HG03457 (cell line): Measurements from ENCODE around the gene RYR1.
"Not testable (repeated sequence)": the region's sequence is repeated elsewhere in the genome, so short reads cannot be mapped to it uniquely, and the experiment has no call there.

Source experiments
- ATAC-seq: cut with Tn5 transposase; IDR thresholded peaks from one replicate; pipeline ENCODE4 v1.9.1; 2021; ENCODE audit warnings: moderate number of reproducible peaks; ENCODE audit not compliant: unreplicated experiment

The RYR1 gene

DNA sequence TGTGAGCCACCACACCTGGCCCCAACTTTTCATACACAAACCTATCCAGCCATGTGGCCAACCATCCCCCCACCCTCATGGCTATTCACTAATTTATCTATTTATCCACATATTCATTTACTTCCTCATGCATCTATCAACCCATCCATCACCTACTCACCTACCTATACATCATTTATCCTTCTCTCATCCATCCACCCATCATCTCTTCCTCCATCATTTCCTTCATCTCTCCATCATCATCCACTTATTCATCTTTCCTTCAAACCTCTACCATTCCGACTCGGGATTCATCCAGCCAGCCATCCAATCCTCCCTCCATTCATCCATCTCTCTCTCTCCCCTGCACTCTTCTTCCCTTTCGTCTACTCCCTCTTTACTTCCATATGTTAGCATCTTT is 54.6 kb downstream of the RYR1 start:
- ATAC-seq, result no peak

- no peak for ATAC-seq
Measured at GRCh38 chr19:38488776-38489481, 55.4 kb downstream of the RYR1 start.

GRCh38 chr19:38490861-38491260 is 57.4 kb downstream of the RYR1 start:
- ATAC-seq, result no peak

GRCh38 chr19:38492181-38492813 is 58.8 kb downstream of the RYR1 start:
- no peak for ATAC-seq

DNA sequence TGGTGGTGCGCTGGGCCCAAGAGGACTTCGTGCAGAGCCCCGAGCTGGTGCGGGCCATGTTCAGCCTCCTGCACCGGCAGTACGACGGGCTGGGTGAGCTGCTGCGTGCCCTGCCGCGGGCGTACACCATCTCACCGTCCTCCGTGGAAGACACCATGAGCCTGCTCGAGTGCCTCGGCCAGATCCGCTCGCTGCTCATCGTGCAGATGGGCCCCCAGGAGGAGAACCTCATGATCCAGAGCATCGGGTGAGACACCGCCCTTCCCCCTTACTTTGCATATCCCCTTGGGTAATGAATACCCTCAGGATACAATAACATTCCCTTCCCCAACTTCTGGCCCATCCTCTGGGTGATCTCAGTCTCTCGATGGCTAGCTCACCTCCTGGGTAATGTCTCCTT is 60.9 kb downstream of the RYR1 start:
- ATAC-seq, result no peak

GRCh38 chr19:38495375-38495774 is 61.9 kb downstream of the RYR1 start:
- not testable (repeated sequence) for ATAC-seq

DNA sequence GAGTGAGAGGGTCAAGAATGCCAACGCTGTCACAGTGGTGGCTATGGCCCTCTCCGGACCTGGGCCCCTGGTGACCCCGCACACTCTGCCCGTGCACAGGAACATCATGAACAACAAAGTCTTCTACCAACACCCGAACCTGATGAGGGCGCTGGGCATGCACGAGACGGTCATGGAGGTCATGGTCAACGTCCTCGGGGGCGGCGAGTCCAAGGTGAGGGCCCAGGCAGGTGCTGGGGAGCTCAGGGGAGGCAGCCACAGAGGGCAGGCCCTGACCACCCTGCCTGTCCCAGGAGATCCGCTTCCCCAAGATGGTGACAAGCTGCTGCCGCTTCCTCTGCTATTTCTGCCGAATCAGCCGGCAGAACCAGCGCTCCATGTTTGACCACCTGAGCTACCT is 62.6 kb downstream of the RYR1 start:
- no peak for ATAC-seq

DNA sequence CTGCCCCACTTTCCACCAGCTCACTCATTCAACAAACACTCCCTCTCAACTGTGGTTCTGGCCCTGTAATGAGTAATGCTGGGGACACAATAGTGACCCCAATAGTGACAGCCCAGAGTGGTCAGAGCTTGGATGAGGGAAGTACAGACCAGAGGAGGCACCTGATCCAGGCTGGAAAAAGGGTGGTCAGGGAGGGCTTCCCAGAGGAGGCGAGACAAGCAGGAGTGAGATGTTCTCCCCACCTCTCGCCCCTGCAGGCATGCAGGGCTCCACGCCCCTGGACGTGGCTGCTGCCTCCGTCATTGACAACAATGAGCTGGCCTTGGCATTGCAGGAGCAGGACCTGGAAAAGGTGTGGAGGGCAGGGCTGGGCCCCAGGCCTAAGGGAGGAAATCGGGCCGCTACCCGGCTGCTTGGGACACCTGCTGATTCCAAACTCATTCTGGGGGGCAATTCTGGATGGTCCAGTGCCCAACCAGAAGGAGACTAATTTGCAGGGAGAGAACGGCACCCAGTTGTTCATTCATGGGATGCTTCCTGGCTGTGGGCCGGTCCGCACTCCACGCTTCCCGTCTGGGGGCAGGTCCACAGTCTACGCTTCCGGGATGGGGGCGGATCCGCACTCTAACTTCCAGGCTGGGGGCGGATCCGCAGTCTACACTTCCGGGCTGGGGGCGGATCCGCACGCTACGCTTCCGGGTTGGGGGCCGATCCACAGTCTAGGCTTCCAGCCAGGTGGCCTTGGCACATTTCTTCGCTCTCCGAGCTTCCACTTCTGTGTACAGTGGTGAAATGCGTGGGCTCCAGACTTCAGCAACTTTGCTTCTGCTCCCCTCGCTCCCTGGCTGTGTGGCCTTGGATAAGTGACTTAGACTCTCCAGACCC is 63.4 kb downstream of the RYR1 start:
- no peak for ATAC-seq

- ATAC-seq, result no peak
Measured at GRCh38 chr19:38497907-38498306, 64.4 kb downstream of the RYR1 start.

DNA sequence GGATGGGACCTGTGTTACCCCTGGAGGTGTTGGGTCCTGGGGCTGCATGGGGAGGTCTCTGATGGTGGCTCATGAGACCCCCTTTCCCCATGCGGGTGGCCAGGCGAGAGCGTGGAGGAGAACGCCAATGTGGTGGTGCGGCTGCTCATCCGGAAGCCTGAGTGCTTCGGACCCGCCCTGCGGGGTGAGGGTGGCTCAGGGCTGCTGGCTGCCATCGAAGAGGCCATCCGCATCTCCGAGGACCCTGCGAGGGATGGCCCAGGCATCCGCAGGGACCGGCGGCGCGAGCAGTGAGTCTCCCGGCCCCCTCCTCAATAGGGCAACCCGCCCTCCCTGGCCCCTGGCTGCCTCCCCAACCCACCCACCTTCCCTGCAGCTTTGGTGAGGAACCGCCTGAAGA is 66.0 kb downstream of the RYR1 start:
- no peak for ATAC-seq

DNA sequence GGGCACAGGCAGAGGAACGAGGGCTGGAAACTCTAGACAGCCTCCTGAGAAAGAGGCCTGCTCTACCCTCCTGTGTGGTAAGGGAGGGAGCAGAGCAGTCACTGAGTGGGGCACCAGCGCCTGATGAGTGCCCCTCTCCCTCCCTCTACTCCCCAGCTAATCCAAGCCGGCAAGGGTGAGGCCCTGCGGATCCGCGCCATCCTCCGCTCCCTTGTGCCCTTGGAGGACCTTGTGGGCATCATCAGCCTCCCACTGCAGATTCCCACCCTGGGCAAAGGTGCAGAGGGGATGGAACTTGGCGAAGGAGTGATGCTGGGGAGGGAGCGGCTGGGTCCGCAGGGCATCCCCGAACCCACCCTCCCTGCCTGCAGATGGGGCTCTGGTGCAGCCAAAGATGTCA is 67.0 kb downstream of the RYR1 start:
- ATAC-seq, result no peak

- no peak for ATAC-seq
Measured at GRCh38 chr19:38502410-38503076, 69.1 kb downstream of the RYR1 start.

DNA sequence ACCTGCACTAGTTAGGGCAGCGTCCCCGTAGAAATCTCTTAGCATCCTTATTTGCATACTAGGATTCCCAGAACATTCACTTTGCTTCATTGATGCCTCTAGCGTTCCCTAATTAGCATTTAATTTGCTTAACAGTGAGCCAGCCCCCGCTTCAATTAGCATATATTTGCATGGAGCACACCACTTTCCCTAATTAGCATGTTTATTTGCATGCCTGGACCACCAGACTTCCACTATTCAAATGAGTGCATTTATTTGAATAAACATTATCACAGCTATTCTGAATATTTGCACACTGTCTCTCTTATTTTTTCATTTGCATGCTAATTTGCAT is 69.6 kb downstream of the RYR1 start:
- no peak for ATAC-seq

- ATAC-seq, result no peak
Measured at GRCh38 chr19:38505958-38506357, 72.5 kb downstream of the RYR1 start.

- ATAC-seq, result no peak
Measured at GRCh38 chr19:38506375-38506722, 72.9 kb downstream of the RYR1 start.

- ATAC-seq, result no peak
Measured at GRCh38 chr19:38506723-38507550, 73.4 kb downstream of the RYR1 start.

DNA sequence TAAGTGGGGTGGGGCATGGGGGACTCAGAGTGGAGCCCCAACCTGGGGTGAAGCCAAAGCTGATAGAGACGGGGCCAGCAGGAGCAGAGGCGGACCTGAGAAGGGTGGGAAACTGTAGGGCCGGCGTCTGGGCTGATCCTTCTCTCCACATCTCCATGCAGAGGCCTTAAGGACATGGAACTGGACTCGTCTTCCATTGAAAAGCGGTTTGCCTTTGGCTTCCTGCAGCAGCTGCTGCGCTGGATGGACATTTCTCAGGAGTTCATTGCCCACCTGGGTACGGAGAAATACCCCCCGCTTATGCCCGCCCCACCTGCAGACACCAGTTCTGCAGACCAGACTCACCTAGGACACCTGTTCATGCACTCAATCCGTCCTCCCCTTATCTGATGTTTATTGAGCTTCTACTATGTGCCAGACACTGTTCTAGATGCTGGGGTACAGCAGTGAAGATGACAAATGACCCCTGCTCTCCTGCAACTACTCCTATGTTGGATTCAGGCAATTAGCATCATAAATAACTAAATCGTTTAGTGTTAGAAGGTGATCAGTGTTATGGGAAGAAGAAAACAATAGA is 74.1 kb downstream of the RYR1 start:
- no peak for ATAC-seq

DNA sequence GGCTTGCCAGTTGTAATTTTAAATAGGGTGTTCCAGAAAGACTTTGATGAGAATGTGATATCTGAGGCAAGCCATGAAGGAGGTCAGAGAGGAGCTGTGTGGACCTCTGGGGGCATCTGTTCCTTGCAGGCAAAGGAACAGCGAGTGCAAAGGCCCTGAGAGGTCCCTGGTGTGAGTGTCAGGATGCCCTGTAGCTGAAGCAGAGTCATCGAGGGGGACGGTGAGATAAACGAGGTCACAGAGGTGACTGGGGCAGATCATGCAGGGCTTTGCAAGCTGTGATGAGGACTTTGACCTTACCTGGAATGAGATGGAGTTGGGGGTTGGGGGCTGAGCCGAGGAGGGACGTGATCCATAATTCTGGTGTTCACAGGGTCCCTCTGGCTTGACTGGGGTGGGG is 75.0 kb downstream of the RYR1 start:
- ATAC-seq, result no peak

- ATAC-seq, result no peak
Measured at GRCh38 chr19:38509027-38509426, 75.5 kb downstream of the RYR1 start.

DNA sequence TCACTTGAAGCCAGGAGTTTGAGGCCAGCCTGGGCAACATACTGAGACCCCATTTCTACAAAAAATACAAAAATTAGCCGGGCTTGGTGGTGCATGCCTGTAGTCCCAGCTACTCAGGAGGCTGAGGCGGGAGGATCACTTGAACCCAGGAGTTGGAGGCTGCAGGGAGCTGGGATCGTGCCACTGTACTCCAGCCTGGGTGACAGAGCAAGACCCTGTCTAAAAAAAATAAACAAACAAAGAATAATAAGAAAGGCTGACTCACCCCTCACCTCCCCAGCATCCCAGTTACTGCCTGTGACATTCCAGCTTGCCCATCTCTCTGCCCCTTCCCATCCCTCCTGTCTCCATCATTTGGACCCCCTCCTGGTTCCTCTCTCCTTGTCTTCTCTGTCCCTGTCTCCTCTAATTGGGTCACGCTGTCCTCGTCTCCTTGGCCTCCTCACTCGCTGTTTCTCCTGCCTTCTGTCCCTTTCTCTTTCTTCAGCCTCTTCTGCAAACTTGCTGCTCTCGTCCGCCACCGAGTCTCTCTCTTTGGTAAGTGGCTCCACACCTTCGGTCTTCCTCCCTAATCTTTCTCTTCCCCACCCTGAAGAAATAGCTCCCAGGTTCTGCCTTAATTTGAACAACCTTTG is 77.7 kb downstream of the RYR1 start:
- ATAC-seq, result no peak
